ENCODE measurements around the gene PNKD. TPM values are rescaled to one million over a fixed set of nuclear protein-coding genes. Genes with fewer than 3 reads are reported as not detected.
"Not testable (repeated sequence)": the region's sequence is repeated elsewhere in the genome, so short reads cannot be mapped to it uniquely, and the experiment has no call there.

Gene PNKD
- total RNA-seq, 1 experiment from 2014 or later: 97.7 TPM

DNA sequence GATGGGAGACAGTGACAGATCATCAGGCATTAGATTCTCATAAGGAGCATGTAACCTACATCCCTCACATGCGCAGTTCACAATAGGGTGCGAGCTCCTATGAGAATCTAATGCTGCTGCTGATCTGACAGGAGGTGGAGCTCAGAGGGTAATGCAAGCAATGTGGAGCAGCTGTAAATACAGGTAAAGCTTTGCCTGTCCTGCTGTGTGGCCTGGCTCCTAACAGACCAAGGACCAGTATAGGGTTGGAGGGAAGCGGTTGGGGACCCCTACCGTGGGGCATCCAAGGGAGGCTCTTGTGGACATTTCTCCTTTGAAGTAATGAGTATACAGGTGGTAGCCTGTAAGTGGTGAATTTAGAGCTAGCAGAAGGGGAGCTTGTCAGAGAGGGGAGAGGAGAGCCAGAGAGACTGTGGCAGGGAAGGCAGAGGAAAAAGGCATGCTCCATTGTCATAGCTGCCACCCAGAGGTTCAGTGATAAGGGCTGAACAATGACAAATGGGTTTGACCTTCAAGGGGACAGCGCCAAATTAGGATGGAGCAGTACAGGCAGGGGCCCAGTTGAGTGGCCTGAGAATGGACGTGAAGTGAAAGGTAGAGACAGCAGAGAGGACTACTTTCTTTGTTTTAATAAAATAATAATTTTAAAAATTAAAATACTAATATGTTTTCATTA is 37.2 kb downstream of the PNKD start:
- ChIA-PET POLR2A (ENCODE audit: unreplicated experiment) (interaction anchor here (0.6 kb wide), 1 partner anchor 21 kb away, joined by 3 read pairs; no protein-coding TSS in a partner anchor), CTCF (no interaction called here)
- Histone ChIP-seq H3K4me1 (ENCODE audit: insufficient read depth, low read length) (no peaks in the 10 kb centered on the region), H2AFZ (ENCODE audit: low read length) (no peak overlapping the region), H3K9me3 (ENCODE audit: low read length) (no peaks in the 10 kb centered on the region), H3K9ac (ENCODE audit: low read length) (no peak overlapping the region), H3K27me3 (ENCODE audit: low read length) (no peaks in the 10 kb centered on the region), H3K4me2 (ENCODE audit: low read length) (no peak overlapping the region), H3K9me2 (replicated peaks; ENCODE audit: low read length) (no peaks in the 10 kb centered on the region), H3F3A (ENCODE audit: low read length, unreplicated experiment) (no peaks in the 10 kb centered on the region), H3K36me3 (ENCODE audit: low read depth, low read length) (no peaks in the 10 kb centered on the region), H3K27ac (ENCODE audit: low read length) (no peak overlapping the region), H4K20me1 (ENCODE audit: low read length) (no peaks in the 10 kb centered on the region), H3K4me3 (ENCODE audit: low read length) (no peak overlapping the region), H3K79me2 (ENCODE audit: low read length) (no peaks in the 10 kb centered on the region)
- no TSS peak for BruUV-seq (replicated peaks)
- DNase-seq (no peak), ATAC-seq (no peak)
- TF ChIP-seq EZH2 (IDR thresholded peaks at IDR 0.05; ENCODE audit: low read length, unreplicated experiment) (no peak), EZH2phosphoT487 (IDR thresholded peaks at IDR 0.05; ENCODE audit: borderline replicate concordance, low read length) (no peak)
- TF ChIP-seq, protein P1, sequence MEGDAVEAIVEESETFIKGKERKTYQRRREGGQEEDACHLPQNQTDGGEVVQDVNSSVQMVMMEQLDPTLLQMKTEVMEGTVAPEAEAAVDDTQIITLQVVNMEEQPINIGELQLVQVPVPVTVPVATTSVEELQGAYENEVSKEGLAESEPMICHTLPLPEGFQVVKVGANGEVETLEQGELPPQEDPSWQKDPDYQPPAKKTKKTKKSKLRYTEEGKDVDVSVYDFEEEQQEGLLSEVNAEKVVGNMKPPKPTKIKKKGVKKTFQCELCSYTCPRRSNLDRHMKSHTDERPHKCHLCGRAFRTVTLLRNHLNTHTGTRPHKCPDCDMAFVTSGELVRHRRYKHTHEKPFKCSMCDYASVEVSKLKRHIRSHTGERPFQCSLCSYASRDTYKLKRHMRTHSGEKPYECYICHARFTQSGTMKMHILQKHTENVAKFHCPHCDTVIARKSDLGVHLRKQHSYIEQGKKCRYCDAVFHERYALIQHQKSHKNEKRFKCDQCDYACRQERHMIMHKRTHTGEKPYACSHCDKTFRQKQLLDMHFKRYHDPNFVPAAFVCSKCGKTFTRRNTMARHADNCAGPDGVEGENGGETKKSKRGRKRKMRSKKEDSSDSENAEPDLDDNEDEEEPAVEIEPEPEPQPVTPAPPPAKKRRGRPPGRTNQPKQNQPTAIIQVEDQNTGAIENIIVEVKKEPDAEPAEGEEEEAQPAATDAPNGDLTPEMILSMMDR (conservative IDR thresholded peaks at IDR 0.05; ENCODE audit: low read depth, low read length): no peak
- intact Hi-C loops (cut with micrococcal nuclease): no loop called here

DNA sequence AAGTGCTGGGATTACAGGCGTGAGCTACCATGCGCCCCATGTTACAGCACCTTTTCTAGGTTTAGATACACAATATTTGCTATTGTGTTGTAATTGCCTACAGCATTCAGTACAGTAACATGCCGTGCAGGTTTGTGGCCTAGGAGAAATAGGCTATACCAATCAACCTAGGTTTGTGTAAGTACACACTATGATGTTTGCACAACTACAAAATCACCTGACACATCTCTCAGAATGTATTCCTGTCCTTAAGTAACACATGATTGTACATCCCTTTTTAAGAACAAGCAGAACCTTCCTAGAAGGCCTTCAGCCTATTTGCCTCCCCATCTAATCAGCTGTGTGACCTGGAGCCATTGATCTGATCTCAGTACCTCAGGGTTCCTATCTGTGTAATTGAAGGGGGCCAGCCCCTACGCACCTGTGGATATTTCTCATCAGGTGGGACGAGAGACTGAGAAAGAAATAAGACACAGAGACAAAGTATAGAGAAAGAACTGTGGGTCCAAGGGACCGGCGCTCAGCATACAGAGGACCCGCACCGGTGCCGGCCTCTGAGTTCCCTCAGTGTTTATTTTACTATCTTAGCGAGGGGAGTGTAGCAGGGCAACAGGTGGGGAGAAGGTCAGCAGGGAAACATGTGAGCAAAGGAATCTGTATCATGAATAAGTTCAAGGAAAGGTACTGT is 40.7 kb downstream of the PNKD start:
- H3F3A ChIP-seq (ENCODE audit: low read length, unreplicated experiment): no peaks in the 10 kb centered on the region
- BruUV-seq (replicated peaks): no TSS peak
- H3K9me2 ChIP-seq (replicated peaks; ENCODE audit: low read length): no peaks in the 10 kb centered on the region
- H2AFZ ChIP-seq (ENCODE audit: low read length): no peak overlapping the region
- no peaks in the 10 kb centered on the region for H3K9me3 ChIP-seq (ENCODE audit: low read length)
- H3K27me3 ChIP-seq (ENCODE audit: low read length): no peaks in the 10 kb centered on the region
- no peak for DNase-seq
- ATAC-seq: no peak
- no peak overlapping the region for H3K4me2 ChIP-seq (ENCODE audit: low read length)
- no peak for TF ChIP-seq EZH2 (IDR thresholded peaks at IDR 0.05; ENCODE audit: low read length, unreplicated experiment)
- TF ChIP-seq, protein P1 (conservative IDR thresholded peaks at IDR 0.05; ENCODE audit: low read depth, low read length): no peak
- no peaks in the 10 kb centered on the region for H3K79me2 ChIP-seq (ENCODE audit: low read length)
- ChIA-PET POLR2A (ENCODE audit: unreplicated experiment) (no interaction called here), CTCF (no interaction called here)
- H3K36me3 ChIP-seq (ENCODE audit: low read depth, low read length): no peaks in the 10 kb centered on the region
- no peak overlapping the region for H3K9ac ChIP-seq (ENCODE audit: low read length)
- no peak overlapping the region for H3K4me3 ChIP-seq (ENCODE audit: low read length)
- H4K20me1 ChIP-seq (ENCODE audit: low read length): no peaks in the 10 kb centered on the region
- H3K4me1 ChIP-seq (ENCODE audit: insufficient read depth, low read length): no peaks in the 10 kb centered on the region
- intact Hi-C loops (cut with micrococcal nuclease): no loop called here
- H3K27ac ChIP-seq (ENCODE audit: low read length): no peak overlapping the region

DNA sequence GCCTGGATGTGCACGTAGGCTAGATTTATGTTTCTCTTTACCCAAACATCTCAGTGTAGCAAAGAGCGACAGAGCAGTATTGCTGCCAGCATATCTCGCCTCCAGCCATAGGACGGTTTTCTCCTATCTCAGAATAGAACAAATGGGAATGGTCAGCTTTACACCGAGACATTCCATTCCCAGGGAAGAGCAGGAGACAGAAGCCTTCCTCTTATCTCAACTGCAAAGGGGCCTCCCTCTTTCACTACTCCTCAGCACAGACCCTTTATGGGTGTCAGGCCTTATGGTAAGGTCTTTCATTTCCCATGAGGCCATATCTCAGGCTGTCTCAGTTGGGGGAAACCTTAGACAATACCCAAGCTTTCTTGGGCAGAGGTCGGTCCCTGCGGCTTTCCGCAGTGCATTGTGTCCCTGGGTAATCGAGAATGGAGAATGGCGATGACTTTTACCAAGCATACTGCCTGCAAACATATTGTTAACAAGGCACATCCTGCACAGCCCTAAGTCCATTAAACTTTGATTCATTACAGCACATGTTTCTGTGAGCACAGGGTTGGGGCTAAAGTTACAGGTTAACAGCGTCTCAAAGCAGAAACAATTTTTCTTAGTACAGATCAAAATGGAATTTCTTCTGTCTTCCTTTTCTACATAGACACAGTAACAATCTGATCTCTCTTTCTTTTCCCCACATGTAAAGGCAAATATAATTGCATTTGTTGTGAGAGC is 41.4 kb downstream of the PNKD start:
- H3F3A ChIP-seq (ENCODE audit: low read length, unreplicated experiment); DNase-seq; ATAC-seq; BruUV-seq (replicated peaks); H2AFZ ChIP-seq (ENCODE audit: low read length); CTCF ChIA-PET; H3K9me3 ChIP-seq (ENCODE audit: low read length); H3K4me3 ChIP-seq (ENCODE audit: low read length); H3K4me1 ChIP-seq (ENCODE audit: insufficient read depth, low read length); H3K9me2 ChIP-seq (replicated peaks; ENCODE audit: low read length); intact Hi-C loops (cut with micrococcal nuclease); H3K4me2 ChIP-seq (ENCODE audit: low read length); H3K27me3 ChIP-seq (ENCODE audit: low read length); H4K20me1 ChIP-seq (ENCODE audit: low read length); H3K36me3 ChIP-seq (ENCODE audit: low read depth, low read length); POLR2A ChIA-PET (ENCODE audit: unreplicated experiment); H3K9ac ChIP-seq (ENCODE audit: low read length); H3K27ac ChIP-seq (ENCODE audit: low read length); H3K79me2 ChIP-seq (ENCODE audit: low read length): not testable (repeated sequence)
